SJSA1 (cell line): Measurements from ENCODE around the gene IFNA6. TPM values are rescaled to one million over a fixed set of nuclear protein-coding genes. Genes with fewer than 3 reads are reported as not detected.

Experiments
- DNase-seq, 2 experiments: peaks; one replicate each; pipeline ENCODE4 v3.0.0-alpha.2; 2015 to 2020; ENCODE audit warnings: low spot score in 2 of 2, low read depth in 1 of 2
- H3K27ac ChIP-seq: fragments of 250-450 bp; sonication (Bioruptor Pico); 2 replicates; pipeline ENCODE4 v1.5.1; 2020; ENCODE audit warnings: mild to moderate bottlenecking, moderate library complexity
- H3K27me3 ChIP-seq: fragments of 250-450 bp; sonication (Bioruptor Pico); replicated peaks from 2 replicates; pipeline ENCODE4 v1.5.1; 2020; ENCODE audit warnings: mild to moderate bottlenecking, moderate library complexity
- H3K36me3 ChIP-seq: fragments of 250-450 bp; sonication (Bioruptor Pico); 2 replicates; pipeline ENCODE4 v1.5.1; 2020; ENCODE audit warnings: mild to moderate bottlenecking
- H3K4me1 ChIP-seq: fragments of 250-450 bp; sonication (Bioruptor Pico); replicated peaks from 2 replicates; pipeline ENCODE4 v1.6.1; 2021; ENCODE audit warnings: mild to moderate bottlenecking
- H3K4me3 ChIP-seq: fragments of 250-450 bp; sonication (Bioruptor Pico); 2 replicates; pipeline ENCODE4 v1.5.1; 2020; ENCODE audit warnings: mild to moderate bottlenecking
- H3K9me3 ChIP-seq: fragments of 250-450 bp; sonication (Bioruptor Pico); replicated peaks from 2 replicates; pipeline ENCODE4 v1.5.1; 2020; ENCODE audit warnings: mild to moderate bottlenecking
- total RNA-seq: library from RNA; depleted of rRNA; stranded (reverse); fragments of >200 nt; shearing (Covaris generic); gene quantifications from 2 replicates; pipeline ENCODE4 v1.2.3, GENCODE V29; 2014

IFNA6 gene
- total RNA-seq, 1 experiment from 2014 or later: not detected

DNA sequence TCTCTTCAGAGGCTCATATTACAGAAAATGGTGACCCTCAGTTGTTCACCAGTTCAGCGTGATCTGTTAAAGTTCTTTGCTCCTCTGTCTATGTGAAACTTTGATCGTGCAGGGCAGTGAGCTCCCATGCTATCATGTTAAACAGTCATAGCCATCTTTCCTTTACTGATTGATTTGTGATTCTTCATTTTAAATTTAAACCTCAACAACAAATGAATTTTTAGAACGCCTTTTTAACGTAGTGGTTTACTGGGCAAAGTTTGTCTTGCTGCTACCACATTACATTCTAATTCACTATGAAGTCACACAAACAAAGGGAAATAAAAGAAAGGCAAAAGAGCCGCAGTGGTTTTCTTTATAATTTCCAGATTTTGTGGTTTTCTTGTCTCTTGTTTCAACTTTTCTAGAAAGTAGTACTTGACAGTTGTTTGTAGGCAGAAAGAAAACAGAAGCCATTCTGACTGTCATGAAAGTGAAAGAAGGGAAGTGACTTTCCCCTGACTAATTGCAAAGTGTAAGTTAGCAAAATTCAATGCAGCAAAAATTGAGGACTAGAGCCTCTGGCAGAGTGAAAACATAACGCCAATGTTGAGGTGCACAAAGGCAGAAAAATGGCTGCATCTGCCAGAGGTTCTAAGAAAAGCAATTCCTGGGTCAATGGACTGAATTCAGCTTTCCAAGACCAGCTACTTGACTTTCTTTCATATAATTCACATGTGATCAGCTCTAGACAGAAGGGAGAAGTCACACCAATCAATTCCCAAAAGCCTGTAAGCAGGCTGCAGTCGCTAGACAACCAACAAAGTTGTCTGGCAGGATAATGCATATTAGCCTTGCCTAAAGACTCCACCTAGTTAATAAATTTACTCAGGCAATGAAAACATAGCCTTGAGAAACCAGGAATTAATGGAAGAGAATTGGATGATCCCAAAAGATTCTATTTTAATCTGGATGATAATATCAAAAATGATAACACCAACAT, 7.1 kb upstream of the IFNA6 start:
- peak in 1 of 2 experiments; percentile 3 for DNase-seq
- no peak overlapping the region for H3K4me3 ChIP-seq
- H3K36me3 ChIP-seq: no peaks in the 10 kb centered on the region

GRCh38 chr9:21348430-21348970, 2.2 kb downstream of the IFNA6 start:
- H3K36me3 ChIP-seq: no peaks in the 10 kb centered on the region

More for the DNA sequence above, 7.1 kb upstream of the IFNA6 start:
- no peak overlapping the region for H3K27ac ChIP-seq
- no peaks in the 10 kb centered on the region for H3K4me1 ChIP-seq
- no peaks in the 10 kb centered on the region for H3K9me3 ChIP-seq
- no peaks in the 10 kb centered on the region for H3K27me3 ChIP-seq

DNA sequence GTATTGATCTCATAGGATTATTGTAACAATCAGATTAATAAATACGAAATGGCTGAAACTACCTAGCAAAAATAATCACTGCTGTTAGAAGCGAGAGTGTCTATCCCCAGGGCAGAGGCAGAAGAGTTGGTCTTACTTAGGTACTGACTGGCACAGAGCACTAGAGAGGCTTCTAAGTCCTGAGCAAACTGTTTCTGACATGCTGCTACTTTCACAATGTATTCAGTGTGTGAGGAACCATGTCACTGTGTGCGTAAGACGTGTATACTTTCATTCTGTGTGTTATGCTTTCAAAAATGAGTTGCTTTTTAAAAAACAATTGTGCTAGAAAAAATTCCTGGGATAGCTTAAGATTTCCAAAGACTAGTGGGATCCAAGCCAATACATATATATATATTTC, 10.0 kb downstream of the IFNA6 start:
- Histone ChIP-seq H3K4me3 (no peak overlapping the region), H3K27me3 (no peaks in the 10 kb centered on the region), H3K27ac (no peak overlapping the region), H3K9me3 (no peaks in the 10 kb centered on the region), H3K4me1 (no peaks in the 10 kb centered on the region), H3K36me3 (no peaks in the 10 kb centered on the region)
- DNase-seq: no peak

More at GRCh38 chr9:21348430-21348970, 2.2 kb downstream of the IFNA6 start:
- no peak for DNase-seq
- Histone ChIP-seq H3K27ac (no peak overlapping the region), H3K4me3 (no peak overlapping the region), H3K9me3 (no peaks in the 10 kb centered on the region), H3K27me3 (no peaks in the 10 kb centered on the region), H3K4me1 (no peaks in the 10 kb centered on the region)

DNA sequence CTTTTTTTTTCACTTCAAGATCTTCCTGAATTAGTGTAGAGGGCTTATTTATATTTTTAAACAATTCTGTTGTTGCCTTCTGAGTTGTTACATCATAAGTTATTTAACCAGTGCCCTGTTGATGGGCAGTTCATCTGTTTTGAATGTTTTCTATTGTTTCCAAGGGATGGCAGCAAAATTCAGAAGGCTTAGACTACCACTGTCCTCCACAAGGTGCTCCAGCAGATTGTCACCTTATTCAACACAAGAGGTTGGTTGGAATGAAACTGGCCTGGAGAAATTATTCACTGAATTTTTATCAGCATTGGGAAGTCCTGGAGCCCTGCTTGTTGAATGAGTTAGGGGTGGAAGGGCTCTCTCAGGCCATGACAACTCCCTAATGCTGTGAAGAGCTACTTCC, 14.2 kb downstream of the IFNA6 start:
- Histone ChIP-seq H3K9me3 (no peaks in the 10 kb centered on the region), H3K27me3 (no peaks in the 10 kb centered on the region), H3K27ac (no peak overlapping the region), H3K4me1 (peaks cover 5% of the 10 kb centered on the region), H3K36me3 (peaks cover 20% of the 10 kb centered on the region), H3K4me3 (no peak overlapping the region)
- DNase-seq: no peak

GRCh38 chr9:21334701-21335632, 15.7 kb downstream of the IFNA6 start, which contains the start of gene KLHL9:
KLHL9 (minus strand) TSS chr9:21335404; CDS start chr9:21334859, 545 bp downstream.
- peaks cover 21% of the 10 kb centered on the region for H3K36me3 ChIP-seq
- DNase-seq: peak; percentile 72 to 85
- peak within 1 kb of the TSS; percentile 93 for H3K27ac ChIP-seq
- H3K9me3 ChIP-seq: no peaks in the 10 kb centered on the region
- peaks cover 5% of the 10 kb centered on the region for H3K4me1 ChIP-seq
- peak within 1 kb of the TSS; percentile 88 for H3K4me3 ChIP-seq
- no peaks in the 10 kb centered on the region for H3K27me3 ChIP-seq

DNA sequence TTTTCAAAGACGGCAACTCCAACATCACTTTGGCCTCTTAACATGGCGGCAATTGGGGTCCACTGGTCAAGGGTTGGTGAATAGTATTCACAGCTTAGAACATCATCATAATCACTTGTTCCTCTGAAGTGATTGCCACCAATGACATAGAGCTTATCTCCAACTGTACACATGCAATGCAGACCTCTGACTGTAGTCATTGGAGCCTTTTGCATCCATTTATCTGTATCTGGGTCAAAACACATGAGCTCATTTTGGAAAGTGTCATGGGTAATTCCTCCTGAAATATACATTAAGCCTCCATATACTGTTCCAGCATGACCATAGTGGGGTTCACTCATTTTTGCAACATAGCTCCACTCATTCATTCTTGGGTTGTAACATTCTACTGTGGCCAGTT, 17.5 kb downstream of the IFNA6 start:
- H3K9me3 ChIP-seq: no peaks in the 10 kb centered on the region
- H3K4me1 ChIP-seq: peaks cover 5% of the 10 kb centered on the region
- H3K27me3 ChIP-seq: no peaks in the 10 kb centered on the region
- no peak for DNase-seq
- H3K4me3 ChIP-seq: no peak overlapping the region
- peaks cover 23% of the 10 kb centered on the region for H3K36me3 ChIP-seq
- no peak overlapping the region for H3K27ac ChIP-seq

DNA sequence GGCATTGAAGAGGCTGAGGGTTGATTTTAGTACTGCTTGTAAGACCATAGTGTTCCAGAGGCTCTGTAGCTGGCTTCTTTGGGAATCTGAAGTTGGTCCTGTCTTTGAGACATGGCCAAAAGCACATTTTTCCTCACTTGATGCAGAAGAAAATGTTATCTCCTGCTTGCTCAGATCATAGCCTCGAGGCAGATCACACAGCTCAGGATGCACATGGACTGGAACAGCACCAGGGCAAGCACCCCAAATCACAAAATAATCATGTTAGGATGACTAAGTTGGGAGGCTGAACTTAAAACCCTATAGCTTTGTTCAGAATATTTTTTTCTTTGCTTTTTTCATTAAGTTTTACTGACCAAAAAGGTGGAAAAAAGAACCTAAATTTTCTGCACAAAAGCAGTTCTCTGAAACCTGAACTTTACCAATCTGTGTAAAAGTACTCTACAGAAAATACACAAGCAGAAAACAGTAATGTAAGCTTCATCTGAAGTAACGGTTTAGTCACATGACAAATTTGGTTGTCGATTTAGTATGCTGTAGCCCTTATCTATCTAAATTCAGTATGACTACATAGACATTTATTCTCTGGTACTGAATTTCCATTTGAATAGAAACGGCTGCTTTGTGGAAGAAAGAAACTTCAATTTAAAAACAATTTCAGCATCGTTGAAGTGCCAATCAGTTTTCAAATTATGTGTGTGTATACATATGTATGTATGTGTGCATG, 18.8 kb downstream of the IFNA6 start:
- no peak overlapping the region for H3K4me3 ChIP-seq
- no peak for DNase-seq
- no peak overlapping the region for H3K27ac ChIP-seq
- H3K4me1 ChIP-seq: peaks cover 5% of the 10 kb centered on the region
- no peaks in the 10 kb centered on the region for H3K27me3 ChIP-seq
- H3K9me3 ChIP-seq: no peaks in the 10 kb centered on the region
- H3K36me3 ChIP-seq: peaks cover 23% of the 10 kb centered on the region

DNA sequence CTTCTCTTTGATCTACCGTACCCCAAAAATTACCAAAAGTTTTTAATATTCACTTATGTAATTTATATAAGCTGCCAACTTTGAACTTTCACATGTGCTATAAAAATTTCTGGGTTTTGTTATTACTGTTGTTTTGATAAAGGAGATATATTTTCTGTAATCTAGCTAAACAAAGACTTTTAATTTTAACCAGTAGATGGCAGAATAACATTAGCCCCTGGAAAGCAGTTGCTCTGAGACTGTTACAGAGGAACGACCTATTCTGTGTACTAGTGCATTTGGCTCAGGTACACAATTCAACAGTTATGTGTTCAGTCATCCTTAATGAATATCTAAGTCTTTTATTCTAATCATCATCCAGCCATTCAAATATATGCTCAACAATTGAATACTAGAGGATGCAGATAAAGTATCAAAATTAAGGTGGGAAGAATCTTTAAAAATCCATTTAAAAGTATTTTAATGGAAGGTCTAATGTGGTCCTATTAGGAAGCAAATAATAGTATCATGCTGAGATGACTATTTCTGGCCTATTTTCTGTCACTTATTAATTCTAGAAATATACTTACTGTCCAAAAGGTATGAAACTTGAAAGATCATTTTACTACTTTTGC, 24.1 kb downstream of the IFNA6 start:
- no peak overlapping the region for H3K27ac ChIP-seq
- H3K36me3 ChIP-seq: peaks cover 12% of the 10 kb centered on the region
- peak in 1 of 2 experiments; percentile 3 for DNase-seq

GRCh38 chr9:21324047-21324446, 26.6 kb downstream of the IFNA6 start:
- no peaks in the 10 kb centered on the region for H3K27me3 ChIP-seq
- no peaks in the 10 kb centered on the region for H3K9me3 ChIP-seq
- no peaks in the 10 kb centered on the region for H3K4me1 ChIP-seq
- DNase-seq: no peak
- no peak overlapping the region for H3K4me3 ChIP-seq
- H3K36me3 ChIP-seq: peaks cover 9% of the 10 kb centered on the region; the same call in 1 of the 2 replicates
- H3K27ac ChIP-seq: no peak overlapping the region

More for the DNA sequence above, 24.1 kb downstream of the IFNA6 start:
- Histone ChIP-seq H3K4me3 (no peak overlapping the region), H3K9me3 (no peaks in the 10 kb centered on the region), H3K27me3 (no peaks in the 10 kb centered on the region), H3K4me1 (no peaks in the 10 kb centered on the region)

DNA sequence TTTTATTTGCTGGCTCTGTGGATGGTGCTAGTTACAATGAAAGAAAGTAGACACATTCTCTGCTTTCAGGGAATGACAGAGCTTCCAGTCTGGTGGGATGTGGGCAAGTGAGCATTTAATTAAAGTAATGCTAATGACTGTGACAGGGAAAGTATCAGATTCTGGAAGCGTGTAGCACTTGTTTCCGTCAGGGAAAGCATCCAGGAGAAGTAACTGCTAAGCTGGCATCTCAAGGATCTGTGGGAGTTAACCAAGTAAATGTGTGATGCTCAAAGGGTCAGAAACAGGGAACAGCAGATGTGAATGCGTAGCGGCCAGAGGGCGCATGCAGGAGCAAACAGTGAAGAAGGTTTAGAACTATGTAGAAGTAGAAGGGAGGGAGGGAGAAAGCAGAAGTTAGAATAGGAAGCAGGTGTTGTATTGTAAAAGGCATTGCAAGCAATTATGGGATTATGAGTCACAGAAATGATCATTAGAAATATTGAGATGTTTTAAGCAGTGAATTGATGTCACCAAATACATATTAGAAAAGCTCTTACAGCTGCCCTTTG, 27.7 kb downstream of the IFNA6 start:
- H3K9me3 ChIP-seq: no peaks in the 10 kb centered on the region
- H3K27ac ChIP-seq: no peak overlapping the region
- H3K36me3 ChIP-seq: peaks cover 9% of the 10 kb centered on the region; the same call in 1 of the 2 replicates
- no peak overlapping the region for H3K4me3 ChIP-seq
- H3K4me1 ChIP-seq: no peaks in the 10 kb centered on the region
- no peak for DNase-seq
- H3K27me3 ChIP-seq: no peaks in the 10 kb centered on the region

GRCh38 chr9:21320465-21320864, 30.2 kb downstream of the IFNA6 start:
- no peaks in the 10 kb centered on the region for H3K4me1 ChIP-seq
- no peak for DNase-seq
- no peak overlapping the region for H3K4me3 ChIP-seq
- no peaks in the 10 kb centered on the region for H3K27me3 ChIP-seq
- no peaks in the 10 kb centered on the region for H3K9me3 ChIP-seq
- peaks cover 9% of the 10 kb centered on the region; the same call in 1 of the 2 replicates for H3K36me3 ChIP-seq
- H3K27ac ChIP-seq: no peak overlapping the region
